IPS-20b (cell line): ENCODE results near the gene FOXE1.

Experiments used
- H3K27ac ChIP-seq: one replicate; pipeline ENCODE4 v1.5.1; 2013; ENCODE audit warnings: low read length
- H3K27me3 ChIP-seq: 2 replicates; pipeline ENCODE4 v1.6.1; 2013; ENCODE audit warnings: mild to moderate bottlenecking, low read length, inconsistent platforms; ENCODE audit not compliant: insufficient read depth
- H3K36me3 ChIP-seq: 2 replicates; pipeline ENCODE4 v1.6.1; 2013; ENCODE audit warnings: low read depth, mild to moderate bottlenecking, inconsistent platforms, low read length, moderate library complexity; ENCODE audit not compliant: insufficient read depth
- H3K4me1 ChIP-seq: 2 replicates; pipeline ENCODE4 v1.6.1; 2013; ENCODE audit warnings: mild to moderate bottlenecking, control low read depth, inconsistent platforms, low read length, moderate library complexity; ENCODE audit not compliant: insufficient read depth
- H3K4me3 ChIP-seq: 2 replicates; pipeline ENCODE4 v1.5.1; 2013; ENCODE audit warnings: mild to moderate bottlenecking, low read length, inconsistent platforms
- H3K9ac ChIP-seq: 2 replicates; pipeline ENCODE4 v1.6.1; 2013; ENCODE audit warnings: low read depth, mild to moderate bottlenecking, inconsistent platforms, low read length, moderate library complexity
- H3K9me3 ChIP-seq: 2 replicates; pipeline ENCODE4 v1.6.1; 2013; ENCODE audit warnings: mild to moderate bottlenecking, low read depth, low read length, inconsistent platforms; ENCODE audit not compliant: insufficient read depth

FOXE1 gene

GRCh38 chr9:97873882-97874281, 20.9 kb downstream of the FOXE1 start:
- Histone ChIP-seq H3K4me1 (peaks cover 11% of the 10 kb centered on the region), H3K27me3 (peaks cover 11% of the 10 kb centered on the region; the same call in 1 of the 2 replicates), H3K27ac (no peak overlapping the region)

GRCh38 chr9:97874624-97875023, 21.6 kb downstream of the FOXE1 start:
- H3K27ac ChIP-seq = no peak overlapping the region
- H3K27me3 ChIP-seq = peaks cover 11% of the 10 kb centered on the region; the same call in 1 of the 2 replicates
- no peak overlapping the region for H3K9ac ChIP-seq
- no peaks in the 10 kb centered on the region for H3K36me3 ChIP-seq
- no peak overlapping the region for H3K4me3 ChIP-seq
- peaks cover 6% of the 10 kb centered on the region; the same call in 1 of the 2 replicates for H3K4me1 ChIP-seq
- H3K9me3 ChIP-seq = no peaks in the 10 kb centered on the region; the same call in 1 of the 2 replicates

More at GRCh38 chr9:97873882-97874281, 20.9 kb downstream of the FOXE1 start:
- Histone ChIP-seq H3K9ac (no peak overlapping the region), H3K9me3 (no peaks in the 10 kb centered on the region; the same call in 1 of the 2 replicates), H3K36me3 (no peaks in the 10 kb centered on the region), H3K4me3 (no peak overlapping the region)

GRCh38 chr9:97875111-97875510, 22.1 kb downstream of the FOXE1 start:
- Histone ChIP-seq H3K27ac (no peak overlapping the region), H3K9me3 (no peaks in the 10 kb centered on the region; the same call in 1 of the 2 replicates), H3K4me3 (no peak overlapping the region), H3K36me3 (no peaks in the 10 kb centered on the region), H3K9ac (no peak overlapping the region), H3K27me3 (peaks cover 7% of the 10 kb centered on the region; the same call in 1 of the 2 replicates), H3K4me1 (peaks cover 6% of the 10 kb centered on the region; the same call in 1 of the 2 replicates)

- H3K9ac ChIP-seq = no peak overlapping the region
- H3K36me3 ChIP-seq = no peaks in the 10 kb centered on the region
- H3K27me3 ChIP-seq = 0 out of 2 replicates have a peak, but pooled peaks cover 4% of the 10 kb centered on the region
- H3K4me1 ChIP-seq = peaks cover 6% of the 10 kb centered on the region; the same call in 1 of the 2 replicates
- no peaks in the 10 kb centered on the region; the same call in 1 of the 2 replicates for H3K9me3 ChIP-seq
- no peak overlapping the region for H3K27ac ChIP-seq
- no peak overlapping the region for H3K4me3 ChIP-seq
Measured at GRCh38 chr9:97876061-97876460, 23.0 kb downstream of the FOXE1 start.

GRCh38 chr9:97880336-97880735, 27.3 kb downstream of the FOXE1 start:
- Histone ChIP-seq H3K27ac (no peak overlapping the region), H3K27me3 (0 out of 2 replicates have a peak, but pooled peaks cover 4% of the 10 kb centered on the region), H3K4me3 (no peak overlapping the region), H3K9ac (no peak overlapping the region), H3K4me1 (0 out of 2 replicates have a peak, but pooled peaks cover 3% of the 10 kb centered on the region), H3K9me3 (no peaks in the 10 kb centered on the region), H3K36me3 (no peaks in the 10 kb centered on the region)

GRCh38 chr9:97889941-97890887, 37.2 kb downstream of the FOXE1 start:
- Histone ChIP-seq H3K27me3 (peaks cover 6% of the 10 kb centered on the region), H3K4me1 (no peaks in the 10 kb centered on the region), H3K36me3 (no peaks in the 10 kb centered on the region), H3K27ac (no peak overlapping the region), H3K4me3 (no peak overlapping the region), H3K9ac (no peak overlapping the region), H3K9me3 (no peaks in the 10 kb centered on the region)

- no peaks in the 10 kb centered on the region for H3K4me1 ChIP-seq
- no peaks in the 10 kb centered on the region for H3K36me3 ChIP-seq
- H3K4me3 ChIP-seq = no peak overlapping the region
- no peak overlapping the region for H3K27ac ChIP-seq
- no peak overlapping the region for H3K9ac ChIP-seq
- H3K27me3 ChIP-seq = peaks cover 6% of the 10 kb centered on the region
- H3K9me3 ChIP-seq = no peaks in the 10 kb centered on the region
Measured at GRCh38 chr9:97891736-97892135, 38.7 kb downstream of the FOXE1 start.

- Histone ChIP-seq H3K4me1 (no peaks in the 10 kb centered on the region), H3K27ac (no peak overlapping the region), H3K9me3 (no peaks in the 10 kb centered on the region), H3K4me3 (no peak overlapping the region), H3K27me3 (peaks cover 6% of the 10 kb centered on the region), H3K36me3 (no peaks in the 10 kb centered on the region), H3K9ac (no peak overlapping the region)
Measured at GRCh38 chr9:97892421-97892820, 39.4 kb downstream of the FOXE1 start.

- no peaks in the 10 kb centered on the region for H3K9me3 ChIP-seq
- no peak overlapping the region for H3K9ac ChIP-seq
- H3K27ac ChIP-seq = no peak overlapping the region
- peaks cover 6% of the 10 kb centered on the region for H3K27me3 ChIP-seq
- H3K4me1 ChIP-seq = no peaks in the 10 kb centered on the region
- H3K4me3 ChIP-seq = no peak overlapping the region
- H3K36me3 ChIP-seq = no peaks in the 10 kb centered on the region
Measured at GRCh38 chr9:97895211-97895610, 42.2 kb downstream of the FOXE1 start.

- Histone ChIP-seq H3K4me3 (no peak overlapping the region), H3K4me1 (no peaks in the 10 kb centered on the region), H3K9me3 (no peaks in the 10 kb centered on the region), H3K27ac (no peak overlapping the region), H3K27me3 (peaks cover 6% of the 10 kb centered on the region), H3K36me3 (no peaks in the 10 kb centered on the region), H3K9ac (no peak overlapping the region)
Measured at GRCh38 chr9:97895695-97896332, 42.8 kb downstream of the FOXE1 start.

GRCh38 chr9:97900103-97900737, 47.2 kb downstream of the FOXE1 start:
- H3K27me3 ChIP-seq = no peaks in the 10 kb centered on the region
- H3K9me3 ChIP-seq = no peaks in the 10 kb centered on the region
- no peak overlapping the region for H3K27ac ChIP-seq
- H3K4me3 ChIP-seq = no peak overlapping the region
- no peaks in the 10 kb centered on the region for H3K36me3 ChIP-seq
- H3K9ac ChIP-seq = no peak overlapping the region
- H3K4me1 ChIP-seq = no peaks in the 10 kb centered on the region
